Activated CD8-positive, alpha-beta memory T cell treated with anti-CD3 and anti-CD28 coated beads for 48 hours (primary cell): ENCODE results near the gene OGFR.

Experiments
- DNase-seq, 3 experiments: peaks; one replicate each; pipeline ENCODE4 v3.0.0-alpha.2; 2020; ENCODE audit warnings: low read depth in 2 of 3, low spot score in 2 of 3

Gene OGFR

GRCh38 chr20:62824476-62825332, 20.1 kb downstream of the OGFR start:
- no peak for DNase-seq

DNA sequence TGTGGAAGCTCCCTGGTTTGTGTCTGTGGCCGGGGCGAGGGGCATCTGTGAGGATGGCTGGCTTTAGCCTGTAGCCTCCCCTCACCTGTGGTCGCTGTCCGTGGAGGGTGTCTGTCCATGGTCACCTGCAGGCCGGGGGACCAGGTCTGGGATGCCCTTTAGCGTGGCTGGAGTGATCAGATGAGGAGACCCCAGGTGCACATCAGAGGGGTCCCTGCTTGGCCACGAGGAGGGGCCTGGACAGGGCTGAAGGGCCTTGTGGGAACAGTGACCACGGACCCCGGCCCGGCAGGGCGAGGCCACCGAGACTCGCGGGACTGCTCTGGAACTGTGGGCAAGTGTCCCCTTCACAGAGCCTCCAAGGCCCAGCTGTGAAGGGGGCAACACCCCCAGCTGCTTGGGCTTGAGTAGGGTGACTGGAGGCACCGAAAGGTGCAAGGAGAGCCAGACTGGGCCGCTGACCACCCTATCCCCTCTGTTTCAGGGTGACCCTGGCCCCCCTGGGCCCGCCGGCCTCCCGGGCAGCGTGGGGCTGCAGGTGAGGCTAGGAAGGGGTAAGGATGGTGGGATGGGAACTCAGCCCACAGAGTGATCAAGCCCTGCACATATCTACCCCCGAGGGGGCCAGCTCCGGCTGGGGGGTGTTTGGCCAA, 20.8 kb downstream of the OGFR start:
- no peak for DNase-seq

GRCh38 chr20:62825986-62826645, 21.5 kb downstream of the OGFR start:
- DNase-seq, result no peak

DNA sequence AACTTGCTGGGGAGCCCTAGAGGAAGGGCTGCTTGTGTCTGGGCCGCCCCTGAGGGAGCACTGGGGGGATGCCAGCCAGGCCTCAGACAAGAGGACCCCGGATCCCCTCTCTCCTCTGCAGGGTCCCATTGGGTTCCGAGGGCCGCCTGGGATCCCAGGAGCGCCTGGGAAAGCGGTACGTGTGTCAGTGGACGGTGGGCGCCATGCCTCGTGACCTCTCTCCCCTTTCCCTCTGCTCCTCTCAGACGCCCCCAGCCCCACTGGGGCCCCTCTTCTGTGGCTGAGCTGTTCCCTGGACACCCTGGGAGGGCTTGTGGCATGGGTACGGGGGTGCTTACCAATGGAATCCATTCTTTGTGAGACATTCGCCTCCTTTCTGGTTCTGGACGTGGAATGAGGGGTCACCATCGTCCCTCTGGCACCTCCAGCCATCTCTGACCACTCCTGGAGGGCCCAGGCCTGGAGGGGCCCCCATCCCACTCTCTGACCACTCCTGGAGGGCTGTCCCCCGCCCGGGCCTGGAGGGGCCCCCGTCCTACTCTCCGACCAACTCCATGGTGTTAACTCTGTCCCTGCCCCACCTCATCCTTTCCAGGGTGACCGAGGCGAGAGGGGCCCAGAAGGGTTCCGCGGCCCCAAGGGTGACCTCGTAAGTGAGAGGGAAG, 22.1 kb downstream of the OGFR start:
- DNase-seq, result no peak

GRCh38 chr20:62827311-62828038, 22.8 kb downstream of the OGFR start:
- no peak for DNase-seq

DNA sequence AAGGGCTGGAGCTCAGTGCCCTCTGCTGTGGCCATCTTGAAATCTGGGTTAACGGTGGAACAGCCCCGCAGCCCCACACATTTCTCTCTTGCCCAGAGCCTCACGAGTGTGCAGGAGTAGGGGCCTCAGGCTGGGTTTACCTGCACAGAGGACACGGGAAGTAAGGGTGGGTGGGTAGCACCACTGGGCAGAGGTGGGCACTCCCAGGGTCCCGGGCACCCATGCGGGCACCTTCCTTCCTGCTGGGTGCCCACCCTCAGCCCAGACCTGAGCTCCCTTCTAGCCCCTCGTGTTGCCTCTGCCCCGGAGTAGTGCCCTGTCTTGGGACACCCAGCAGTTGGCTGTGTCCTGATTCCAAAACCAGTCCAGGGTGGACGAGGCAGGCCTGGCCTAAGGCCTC, 23.4 kb downstream of the OGFR start:
- DNase-seq, result no peak

DNA sequence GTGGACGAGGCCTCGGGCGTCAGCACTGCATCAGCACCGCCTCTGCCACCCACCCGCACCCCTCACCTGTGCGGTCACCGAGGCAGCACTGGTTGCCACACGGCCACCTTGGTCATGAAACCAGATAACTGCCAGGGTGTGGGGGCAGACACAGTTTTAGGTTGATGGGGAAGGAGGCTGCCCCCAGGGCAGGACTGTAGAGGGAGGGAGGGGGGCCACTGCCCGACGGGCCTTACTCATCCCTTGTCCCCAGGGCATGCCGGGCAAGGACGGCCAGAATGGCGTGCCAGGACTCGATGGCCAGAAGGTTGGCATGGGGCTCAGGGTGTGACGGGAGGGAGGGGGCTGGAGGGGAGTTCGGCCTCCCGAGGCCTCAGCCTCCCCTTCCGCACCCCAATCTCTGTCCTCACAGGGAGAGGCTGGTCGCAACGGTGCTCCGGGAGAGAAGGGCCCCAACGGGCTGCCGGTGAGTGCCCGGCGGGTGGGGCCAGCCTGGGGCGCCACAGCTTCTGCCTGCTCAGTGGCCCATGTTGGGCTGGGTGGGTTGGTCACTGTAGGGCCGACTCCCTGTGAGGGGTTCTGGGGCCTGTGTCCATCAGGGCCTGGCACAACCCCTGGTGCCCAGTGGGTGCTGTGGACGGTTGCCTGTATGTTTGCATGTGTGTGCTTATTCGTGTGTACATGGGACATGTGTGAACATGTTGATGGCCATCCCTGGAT, 24.0 kb downstream of the OGFR start:
- DNase-seq, result no peak

GRCh38 chr20:62829231-62830230, 24.9 kb downstream of the OGFR start:
- no peak for DNase-seq

DNA sequence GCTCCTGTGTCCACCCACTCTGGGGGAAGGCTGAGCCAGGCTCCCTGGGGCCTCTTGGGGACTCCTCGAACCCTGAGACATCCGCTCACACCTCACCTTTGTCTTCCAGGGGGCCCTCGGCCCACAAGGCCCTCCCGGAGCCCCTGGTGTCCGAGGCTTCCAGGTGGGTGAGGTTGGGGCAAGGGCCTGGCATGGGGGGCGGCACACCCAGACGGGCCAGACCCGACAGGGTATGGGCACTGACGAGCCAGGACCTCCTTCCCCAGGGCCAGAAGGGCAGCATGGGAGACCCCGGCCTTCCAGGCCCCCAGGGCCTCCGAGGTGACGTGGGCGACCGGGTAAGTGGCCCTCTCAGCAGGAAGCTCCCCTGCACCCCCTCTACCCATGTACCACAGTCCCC, 25.6 kb downstream of the OGFR start:
- DNase-seq, result no peak

GRCh38 chr20:62830821-62831220, 26.2 kb downstream of the OGFR start:
- no peak for DNase-seq

GRCh38 chr20:62831361-62831788, 26.7 kb downstream of the OGFR start:
- DNase-seq, result no peak

DNA sequence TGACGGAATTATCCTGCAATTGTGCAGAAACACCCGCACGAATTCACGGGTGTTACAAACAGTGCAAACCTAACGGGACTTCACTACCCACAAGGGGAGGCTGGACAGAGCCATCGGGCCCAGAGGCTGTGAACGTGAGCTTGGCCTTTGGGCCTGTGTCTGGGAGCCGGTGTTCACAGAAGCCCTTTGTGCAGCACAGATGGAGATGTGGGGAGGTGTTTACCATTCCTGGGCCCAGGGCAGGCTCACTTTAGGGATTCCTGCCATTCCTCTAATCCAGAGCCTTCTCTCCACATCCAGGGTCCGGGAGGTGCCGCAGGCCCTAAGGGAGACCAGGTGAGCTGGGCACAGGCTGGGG, 27.2 kb downstream of the OGFR start:
- DNase-seq, result no peak

DNA sequence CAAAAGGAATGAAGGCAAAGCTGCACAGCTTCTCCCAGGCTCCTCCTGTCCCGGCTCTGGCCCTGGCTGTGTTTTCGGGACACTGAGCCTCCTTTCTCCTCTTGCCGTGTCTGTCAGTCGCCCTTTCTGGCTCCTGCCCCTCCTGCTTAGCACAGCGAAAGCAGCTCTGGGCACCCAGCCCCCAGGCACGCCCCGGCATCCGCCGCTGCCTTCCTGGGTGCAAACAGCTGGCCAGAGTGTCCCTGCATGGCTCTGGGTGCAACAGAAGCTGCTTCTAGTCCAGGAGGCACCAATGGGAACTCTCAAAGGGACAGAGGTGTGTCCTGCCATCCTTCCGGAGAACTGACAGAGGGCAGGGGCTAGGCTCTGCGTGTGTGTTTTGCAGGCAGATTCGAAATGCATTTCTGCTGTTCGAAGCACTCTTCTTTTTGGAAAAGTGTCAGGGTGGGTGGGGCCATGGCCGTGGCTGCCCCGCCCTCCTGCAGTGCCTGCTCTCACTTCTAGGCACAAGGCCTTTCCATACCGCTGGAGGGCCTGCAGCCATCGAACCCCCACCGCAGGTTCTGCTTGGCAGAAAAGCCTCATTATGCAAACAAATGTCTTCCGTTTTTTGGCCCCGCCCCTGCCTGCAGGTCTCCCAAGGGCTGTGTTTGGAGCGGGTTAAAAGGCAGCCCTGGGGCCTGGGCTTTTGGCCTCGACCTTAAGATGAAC, 27.7 kb downstream of the OGFR start:
- DNase-seq, result no peak

- DNase-seq, result no peak
These were observed 28.3 kb downstream of the OGFR start for GRCh38 chr20:62832951-62833391.

- no peak for DNase-seq
These were observed 30.5 kb downstream of the OGFR start for GRCh38 chr20:62834967-62835730.

DNA sequence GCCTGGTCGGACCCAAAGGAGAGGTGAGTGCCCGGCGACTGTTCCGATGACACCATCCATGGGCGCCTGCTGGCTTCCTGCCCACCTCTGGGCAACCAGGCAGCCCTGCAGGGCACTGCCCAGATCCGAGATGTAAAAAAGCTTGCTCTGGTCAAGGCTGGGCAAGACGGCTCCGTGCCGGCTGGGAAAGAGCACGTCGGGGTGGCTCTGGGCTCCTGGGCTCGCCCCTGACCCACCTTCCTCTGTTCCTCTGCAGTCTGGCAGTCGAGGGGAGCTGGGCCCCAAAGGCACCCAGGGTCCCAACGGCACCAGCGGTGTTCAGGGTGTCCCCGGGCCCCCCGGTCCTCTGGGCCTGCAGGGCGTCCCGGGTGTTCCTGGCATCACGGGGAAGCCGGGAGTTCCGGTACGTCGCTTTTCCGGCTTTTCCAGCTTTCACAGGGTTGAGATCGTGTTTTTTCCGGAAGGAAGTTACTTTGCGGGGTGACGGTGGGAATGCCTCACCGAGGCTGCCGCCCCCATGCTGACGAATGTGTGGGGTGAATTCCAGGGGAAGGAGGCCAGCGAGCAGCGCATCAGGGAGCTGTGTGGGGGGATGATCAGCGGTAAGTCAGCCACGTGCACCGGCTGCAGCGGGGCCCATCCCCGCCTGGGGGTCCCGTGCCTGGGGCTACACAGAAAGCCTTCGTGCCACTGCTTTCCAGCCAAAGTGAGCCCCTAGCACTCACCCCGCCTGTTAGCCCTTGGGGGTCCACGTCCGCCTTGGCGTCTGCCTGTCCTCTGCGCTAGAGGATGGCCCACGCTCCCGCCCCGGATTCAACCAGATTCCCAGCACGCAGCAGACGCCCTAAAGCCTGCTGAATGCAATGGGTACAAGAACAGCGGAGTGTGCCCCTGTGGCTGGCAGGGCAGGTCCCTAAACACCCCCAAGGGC, 31.6 kb downstream of the OGFR start:
- no peak for DNase-seq
